HepG2 (cell line): ENCODE results near the gene GRIFIN. TPM values are rescaled to one million over a fixed set of nuclear protein-coding genes. Genes with fewer than 3 reads are reported as not detected.

ENCODE experiments used
- ESRRA ChIP-seq: sonication (generic); formaldehyde crosslinking; IDR thresholded peaks from 2 replicates; pipeline ENCODE4 v1.5.1; 2020; ENCODE audit warnings: mild to moderate bottlenecking, low read depth, missing genetic modification reagents
- GABPB1 ChIP-seq: IDR thresholded peaks from 2 replicates; pipeline ENCODE4 v1.6.1; 2016; ENCODE audit warnings: mild to moderate bottlenecking, missing genetic modification reagents, moderate library complexity, missing compliant biosample characterization
- GATAD2A ChIP-seq: IDR thresholded peaks from 2 replicates; pipeline ENCODE4 v1.6.1; 2016
- GZF1 ChIP-seq: sonication (generic); formaldehyde crosslinking; IDR thresholded peaks from 2 replicates; pipeline ENCODE4 v1.5.1; 2020; ENCODE audit warnings: mild to moderate bottlenecking, missing genetic modification reagents
- HNF1A ChIP-seq, 2 experiments: sonication (generic) in 1 of 2; formaldehyde crosslinking in 1 of 2; IDR thresholded peaks; 2 replicates each; pipeline versions ENCODE4 v1.4.0 to v1.6.1; 2016 to 2020; ENCODE audit warnings: borderline replicate concordance in 1 of 2, low read depth in 1 of 2, mild to moderate bottlenecking in 1 of 2, missing genetic modification reagents in 1 of 2
- HNRNPLL ChIP-seq: fragments of 200-400 bp; formaldehyde crosslinking; IDR thresholded peaks from 2 replicates; pipeline ENCODE4 v1.6.1; 2017; ENCODE audit warnings: mild to moderate bottlenecking, low read depth, low read length; ENCODE audit not compliant: poor library complexity, severe bottlenecking
- KDM2A ChIP-seq: sonication (generic); formaldehyde crosslinking; IDR thresholded peaks from 2 replicates; pipeline ENCODE4 v1.4.0; 2020; ENCODE audit warnings: low read depth, missing genetic modification reagents, borderline replicate concordance
- NFKB2 ChIP-seq: sonication (generic); formaldehyde crosslinking; IDR thresholded peaks from 2 replicates; pipeline ENCODE4 v1.4.0; 2020; ENCODE audit warnings: missing genetic modification reagents, borderline replicate concordance
- NFYB ChIP-seq: sonication (generic); formaldehyde crosslinking; IDR thresholded peaks from 2 replicates; pipeline ENCODE4 v1.4.0; 2020; ENCODE audit warnings: missing genetic modification reagents
- PCBP2 ChIP-seq: fragments of 200-400 bp; formaldehyde crosslinking; optimal IDR thresholded peaks from 2 replicates; pipeline ENCODE3; 2018; ENCODE audit warnings: low read length, low read depth; ENCODE audit not compliant: poor library complexity, severe bottlenecking
- SKI ChIP-seq: fragments of 450-650 bp; IDR thresholded peaks from one replicate; pipeline ENCODE4 v1.6.1; 2018; ENCODE audit warnings: mild to moderate bottlenecking; ENCODE audit not compliant: partially characterized antibody
- ZMYM3 ChIP-seq: sonication (generic); formaldehyde crosslinking; IDR thresholded peaks from 2 replicates; pipeline ENCODE4 v1.5.1; 2020; ENCODE audit warnings: mild to moderate bottlenecking, missing genetic modification reagents
- polyA plus RNA-seq, 8 experiments: library from polyadenylated mRNA; depleted of rRNA in 3 of 8; stranded (reverse) in 7 of 8; unstranded in 1 of 8; fragments of >200 nt; fragmentation: Illumina TruSeq in 4 of 8; extraction: Trizol in 4 of 8; gene quantifications; 2 replicates each; pipeline versions ENCODE4 v1.2.1 to v1.2.3, GENCODE V29; 2011 to 2016; ENCODE audit warnings: low read depth in 4 of 8, missing spikeins in 1 of 8, mixed read lengths in 1 of 8; ENCODE audit not compliant: insufficient read depth in 1 of 8
- total RNA-seq, 5 experiments: library from RNA; depleted of rRNA; stranded (reverse); fragments of >200 nt; fragmentation: Illumina TruSeq; extraction: Trizol; gene quantifications; 2 replicates each; pipeline ENCODE4 v1.2.3, GENCODE V29; 2016; ENCODE audit warnings: low read depth in 1 of 5

GRIFIN gene
- total and polyA plus RNA-seq, 2 of the 13 experiments (the other 11 are each of a cell fraction or from before 2014, with no cell fraction given): not detected

- TF ChIP-seq PCBP2 (no peak), HNRNPLL (peak; percentile 9), GZF1 (CRISPR knock-in tag) (no peak), KDM2A (CRISPR knock-in tag) (peak; percentile 76), NFYB (CRISPR knock-in tag) (no peak), ZMYM3 (CRISPR knock-in tag) (no peak), NFKB2 (CRISPR knock-in tag) (peak; percentile 60; the same call in 1 of the 2 replicates), SKI (no peak), GATAD2A (CRISPR knock-in tag) (0 out of 2 replicates have a peak, but pooled peaks have one; percentile 24), ESRRA (no peak), GABPB1 (CRISPR knock-in tag) (peak; percentile 50; the same call in 1 of the 2 replicates), HNF1A (IDR thresholded peaks at IDR 0.05; ENCODE audit: low read depth) (no peak), HNF1A (CRISPR knock-in tag; IDR thresholded peaks at IDR 0.05; ENCODE audit: borderline replicate concordance) (no peak)
Observed at GRCh38 chr7:2477447-2478398, 1.5 kb upstream of the GRIFIN start (continued).
